ENCODE measurements around the gene SLC24A4.

Gene SLC24A4

DNA sequence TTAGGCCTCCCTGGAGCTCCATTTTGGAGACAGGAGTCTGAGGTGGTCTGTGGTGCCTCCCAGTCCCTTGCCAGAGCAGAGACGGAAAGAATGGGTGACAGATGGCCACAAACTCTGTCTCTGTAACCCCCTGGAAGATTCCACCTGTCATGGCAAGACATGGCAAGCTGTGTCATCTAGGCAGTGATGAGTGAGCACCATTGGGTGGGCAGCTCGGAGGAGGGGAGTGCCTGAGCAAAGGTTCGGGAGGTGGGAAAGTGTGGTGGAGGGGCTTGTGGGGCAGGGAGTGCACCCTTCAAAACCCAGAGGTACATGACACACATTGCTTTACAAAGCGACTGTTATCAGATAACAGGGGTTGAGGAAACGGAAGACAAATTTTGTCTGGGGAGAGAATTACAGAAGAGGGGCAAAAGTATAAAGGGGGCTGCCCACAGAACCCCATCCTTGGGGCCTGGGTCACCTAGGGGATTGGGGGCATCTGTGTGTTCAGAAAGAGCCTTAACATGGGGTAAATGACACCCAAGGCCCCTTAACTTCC is 194.1 kb downstream of the SLC24A4 start:
- in situ Hi-C loops (cut with MboI; ENCODE audit: low pct_unique_long_range_greater_than_20kb, low sequenced_read_pairs, unreplicated experiment), result no loop called here
- no peak for TF ChIP-seq CTCF (IDR thresholded peaks at IDR 0.05; ENCODE audit: extremely low read depth, insufficient read depth, missing control alignments)
- DNase-seq (ENCODE audit: low spot score), result no peak

- in situ Hi-C loops (cut with MboI; ENCODE audit: low pct_unique_long_range_greater_than_20kb, low sequenced_read_pairs, unreplicated experiment), result no loop called here
- DNase-seq (ENCODE audit: low spot score), result no peak
- TF ChIP-seq CTCF (IDR thresholded peaks at IDR 0.05; ENCODE audit: extremely low read depth, insufficient read depth, missing control alignments), result no peak
These were observed 194.8 kb downstream of the SLC24A4 start for GRCh38 chr14:92517761-92518160.

- no peak for TF ChIP-seq CTCF (IDR thresholded peaks at IDR 0.05; ENCODE audit: extremely low read depth, insufficient read depth, missing control alignments)
- in situ Hi-C loops (cut with MboI; ENCODE audit: low pct_unique_long_range_greater_than_20kb, low sequenced_read_pairs, unreplicated experiment), result no loop called here
- DNase-seq (ENCODE audit: low spot score), result no peak
These were observed 196.5 kb downstream of the SLC24A4 start for GRCh38 chr14:92519246-92520101.

GRCh38 chr14:92520102-92521057 is 197.4 kb downstream of the SLC24A4 start:
- DNase-seq (ENCODE audit: low spot score), result no peak
- in situ Hi-C loops (cut with MboI; ENCODE audit: low pct_unique_long_range_greater_than_20kb, low sequenced_read_pairs, unreplicated experiment), result no loop called here

GRCh38 chr14:92521058-92521415 is 198.1 kb downstream of the SLC24A4 start:
- in situ Hi-C loops (cut with MboI; ENCODE audit: low pct_unique_long_range_greater_than_20kb, low sequenced_read_pairs, unreplicated experiment), result no loop called here
- no peak for TF ChIP-seq CTCF (IDR thresholded peaks at IDR 0.05; ENCODE audit: extremely low read depth, insufficient read depth, missing control alignments)
- no peak for DNase-seq (ENCODE audit: low spot score)

More at GRCh38 chr14:92520102-92521057, 197.4 kb downstream of the SLC24A4 start:
- no peak for TF ChIP-seq CTCF (IDR thresholded peaks at IDR 0.05; ENCODE audit: extremely low read depth, insufficient read depth, missing control alignments)

DNA sequence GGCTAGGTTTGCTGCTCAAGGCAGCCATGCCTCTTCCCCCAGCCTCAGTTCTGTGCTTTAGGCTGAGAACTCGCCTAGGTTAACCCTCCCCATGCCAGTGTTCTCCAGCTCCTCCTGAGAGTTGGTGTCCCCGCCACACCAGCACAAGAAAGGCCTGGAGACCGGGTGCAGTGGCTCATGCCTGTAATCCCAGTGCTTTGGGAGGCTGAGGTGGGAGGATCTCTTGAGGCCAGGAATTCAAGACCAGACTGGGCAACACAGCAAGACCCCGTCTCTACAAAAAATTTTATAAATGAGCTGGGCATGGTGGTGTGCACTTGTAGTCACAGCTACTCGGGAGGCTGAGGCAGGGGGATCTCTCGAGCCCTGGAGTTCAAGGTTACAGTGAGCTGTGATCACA is 200.8 kb downstream of the SLC24A4 start:
- DNase-seq (ENCODE audit: low spot score), result no peak
- in situ Hi-C loops (cut with MboI; ENCODE audit: low pct_unique_long_range_greater_than_20kb, low sequenced_read_pairs, unreplicated experiment), result no loop called here
- no peak for TF ChIP-seq CTCF (IDR thresholded peaks at IDR 0.05; ENCODE audit: extremely low read depth, insufficient read depth, missing control alignments)
